DOHH2 (cell line): ENCODE data around the gene CRYBA2.

Experiments used
- CTCF ChIP-seq: fragments of 200-600 bp; sonication (generic); IDR thresholded peaks from one replicate; pipeline ENCODE4 v1.5.1; 2014; ENCODE audit warnings: antibody characterized with exemption, mild to moderate bottlenecking, low read depth, low read length; ENCODE audit not compliant: poor library complexity, severe bottlenecking
- EZH2phosphoT487 ChIP-seq: fragments of 200-600 bp; sonication (generic); IDR thresholded peaks from 2 replicates; pipeline ENCODE4 v1.6.1; 2017; ENCODE audit warnings: borderline replicate concordance, mild to moderate bottlenecking, antibody characterized with exemption, low read length, moderate library complexity, mixed read lengths

- no peak for TF ChIP-seq CTCF
- no peak for TF ChIP-seq EZH2phosphoT487
These were observed 29.9 kb upstream of the CRYBA2 start for GRCh38 chr2:219023045-219023605.
